DMS153 treated with DMSO at 0.1 percent for 48 hours (cell line): ENCODE measurements around the gene FCAMR.

Source experiments
- DNase-seq: peaks from one replicate; lab custom pipeline; 2025; ENCODE audit not compliant: unreplicated experiment; lab: John Stamatoyannopoulos, UW

The FCAMR gene

GRCh38 chr1:206909883-206910318, 60.4 kb downstream of the FCAMR start:
- DNase-seq: no peak

GRCh38 chr1:206909161-206909882, 60.9 kb downstream of the FCAMR start:
- peak; percentile 95 for DNase-seq

GRCh38 chr1:206908038-206908437, 62.2 kb downstream of the FCAMR start:
- DNase-seq: no peak
